T-helper 2 cell treated with Interferon-gamma antibody and Interleukin-4, amounts not matched to agents 100 ng/mL and 5 ng/mL, for 36 hours (primary cell): ENCODE measurements around the gene TTC28. TPM values are rescaled to one million over a fixed set of nuclear protein-coding genes. Genes with fewer than 3 reads are reported as not detected.

ENCODE experiments used
- intact Hi-C: fragments of 100-400 bp; cut with micrococcal nuclease; formaldehyde crosslinking; loops from one replicate; pipeline ENCODE4 v1.15.1; 2023
- total RNA-seq: library from RNA; stranded (reverse); gene quantifications from 2 replicates; pipeline ENCODE4 v1.2.3, GENCODE V29; 2022

TTC28 gene
- total RNA-seq, 1 donor from 2014 or later = 1.1 TPM

GRCh38 chr22:28442711-28443525 is 236.7 kb downstream of the TTC28 start:
- intact Hi-C loops = loop anchor here (1.0 kb wide), 3 partner anchors 190 to 423 kb away; no protein-coding TSS in a partner anchor

- intact Hi-C loops = loop anchor here (1.0 kb wide), 3 partner anchors 189 to 422 kb away; no protein-coding TSS in a partner anchor
These were observed 237.4 kb downstream of the TTC28 start for GRCh38 chr22:28442264-28442710.

- intact Hi-C loops = loop anchor here (1.0 kb wide), 3 partner anchors 188 to 421 kb away; no protein-coding TSS in a partner anchor
These were observed 237.8 kb downstream of the TTC28 start for GRCh38 chr22:28441720-28442263.

- intact Hi-C loops = no loop called here
These were observed 238.8 kb downstream of the TTC28 start for GRCh38 chr22:28440592-28441390.

GRCh38 chr22:28438183-28438768 is 241.4 kb downstream of the TTC28 start:
- intact Hi-C loops = no loop called here

- intact Hi-C loops = no loop called here
These were observed 243.7 kb downstream of the TTC28 start for GRCh38 chr22:28435982-28436381.

- intact Hi-C loops = no loop called here
These were observed 244.4 kb downstream of the TTC28 start for GRCh38 chr22:28435140-28435768.

GRCh38 chr22:28430466-28431025 is 249.1 kb downstream of the TTC28 start:
- intact Hi-C loops = no loop called here

GRCh38 chr22:28429711-28430110 is 249.9 kb downstream of the TTC28 start:
- intact Hi-C loops = no loop called here

- intact Hi-C loops = no loop called here
These were observed 251.4 kb downstream of the TTC28 start for GRCh38 chr22:28428271-28428670.

GRCh38 chr22:28426346-28427132 is 253.1 kb downstream of the TTC28 start:
- intact Hi-C loops = no loop called here

- intact Hi-C loops = no loop called here
These were observed 254.4 kb downstream of the TTC28 start for GRCh38 chr22:28425211-28425610.

- intact Hi-C loops = no loop called here
These were observed 255.1 kb downstream of the TTC28 start for GRCh38 chr22:28424427-28425080.

- intact Hi-C loops = no loop called here
These were observed 259.7 kb downstream of the TTC28 start for GRCh38 chr22:28419919-28420318.

- intact Hi-C loops = no loop called here
These were observed 261.6 kb downstream of the TTC28 start for GRCh38 chr22:28418008-28418407.

- intact Hi-C loops = no loop called here
These were observed 262.2 kb downstream of the TTC28 start for GRCh38 chr22:28417431-28417830.

GRCh38 chr22:28414913-28415312 is 264.7 kb downstream of the TTC28 start:
- intact Hi-C loops = no loop called here

- intact Hi-C loops = no loop called here
These were observed 265.8 kb downstream of the TTC28 start for GRCh38 chr22:28413612-28414399.
